Loucy (cell line): Measurements from ENCODE around the gene SV2A.

Source experiments
- EZH2phosphoT487 ChIP-seq: fragments of 200-600 bp; IDR thresholded peaks from 2 replicates; pipeline ENCODE4 v1.6.1; 2018; ENCODE audit warnings: antibody characterized with exemption, mild to moderate bottlenecking, moderate library complexity, borderline replicate concordance
- TF ChIP-seq, protein P1 (sequence below): fragments of 200-600 bp; sonication (generic); conservative IDR thresholded peaks from 2 replicates; pipeline ENCODE4 v1.5.1; 2014; ENCODE audit warnings: mild to moderate bottlenecking, antibody characterized with exemption, low read length

DNA sequence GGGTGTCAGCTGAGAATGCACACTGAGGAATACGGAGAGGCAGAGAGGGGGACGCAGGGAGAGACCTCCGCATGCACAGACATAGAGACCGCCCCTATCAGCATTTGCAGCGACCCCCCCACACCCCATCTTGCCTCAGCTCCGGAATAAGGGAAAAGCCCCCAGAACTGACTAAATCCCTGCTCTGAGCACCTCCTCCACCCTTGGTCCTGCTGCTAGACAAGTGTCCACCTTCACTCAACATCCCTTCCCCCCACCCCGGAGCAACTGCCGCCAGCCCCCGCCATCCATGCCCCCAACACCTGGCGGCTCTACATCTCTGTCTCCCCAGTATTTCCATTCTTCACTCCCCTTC lies 769 bp downstream of the SV2A start:
- TF ChIP-seq, protein P1, sequence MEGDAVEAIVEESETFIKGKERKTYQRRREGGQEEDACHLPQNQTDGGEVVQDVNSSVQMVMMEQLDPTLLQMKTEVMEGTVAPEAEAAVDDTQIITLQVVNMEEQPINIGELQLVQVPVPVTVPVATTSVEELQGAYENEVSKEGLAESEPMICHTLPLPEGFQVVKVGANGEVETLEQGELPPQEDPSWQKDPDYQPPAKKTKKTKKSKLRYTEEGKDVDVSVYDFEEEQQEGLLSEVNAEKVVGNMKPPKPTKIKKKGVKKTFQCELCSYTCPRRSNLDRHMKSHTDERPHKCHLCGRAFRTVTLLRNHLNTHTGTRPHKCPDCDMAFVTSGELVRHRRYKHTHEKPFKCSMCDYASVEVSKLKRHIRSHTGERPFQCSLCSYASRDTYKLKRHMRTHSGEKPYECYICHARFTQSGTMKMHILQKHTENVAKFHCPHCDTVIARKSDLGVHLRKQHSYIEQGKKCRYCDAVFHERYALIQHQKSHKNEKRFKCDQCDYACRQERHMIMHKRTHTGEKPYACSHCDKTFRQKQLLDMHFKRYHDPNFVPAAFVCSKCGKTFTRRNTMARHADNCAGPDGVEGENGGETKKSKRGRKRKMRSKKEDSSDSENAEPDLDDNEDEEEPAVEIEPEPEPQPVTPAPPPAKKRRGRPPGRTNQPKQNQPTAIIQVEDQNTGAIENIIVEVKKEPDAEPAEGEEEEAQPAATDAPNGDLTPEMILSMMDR = no peak
- no peak for TF ChIP-seq EZH2phosphoT487
